ENCODE data around the gene RNF146.

RNF146 gene

GRCh38 chr6:127247114-127248096 is 19.3 kb upstream of the RNF146 start:
- no peak for TF ChIP-seq CTCF (IDR thresholded peaks at IDR 0.05; ENCODE audit: low read depth, low read length)
- DNase-seq (ENCODE audit: low read depth in 2 of 2) = no peak
- H3K4me3 ChIP-seq (replicated peaks in 1 of 2; ENCODE audit: low read depth in 2 of 2, low read length in 2 of 2) = no peak overlapping the region

- no peak for DNase-seq (ENCODE audit: low read depth in 2 of 2)
- H3K4me3 ChIP-seq (replicated peaks in 1 of 2; ENCODE audit: low read depth in 2 of 2, low read length in 2 of 2) = no peak overlapping the region
- TF ChIP-seq CTCF (IDR thresholded peaks at IDR 0.05; ENCODE audit: low read depth, low read length) = no peak
Measured at GRCh38 chr6:127249621-127250020, 17.0 kb upstream of the RNF146 start.

- DNase-seq (ENCODE audit: low read depth in 2 of 2) = no peak
- no peak for TF ChIP-seq CTCF (IDR thresholded peaks at IDR 0.05; ENCODE audit: low read depth, low read length)
- H3K4me3 ChIP-seq (replicated peaks in 1 of 2; ENCODE audit: low read depth in 2 of 2, low read length in 2 of 2) = no peak overlapping the region
Measured at GRCh38 chr6:127255286-127255685, 11.4 kb upstream of the RNF146 start.

GRCh38 chr6:127262896-127263295 is 3.8 kb upstream of the RNF146 start:
- no peak for TF ChIP-seq CTCF (IDR thresholded peaks at IDR 0.05; ENCODE audit: low read depth, low read length)
- H3K4me3 ChIP-seq (replicated peaks in 1 of 2; ENCODE audit: low read depth in 2 of 2, low read length in 2 of 2) = no peak overlapping the region
- DNase-seq (ENCODE audit: low read depth in 2 of 2) = no peak

GRCh38 chr6:127263481-127263880 is 3.2 kb upstream of the RNF146 start:
- no peak for TF ChIP-seq CTCF (IDR thresholded peaks at IDR 0.05; ENCODE audit: low read depth, low read length)
- DNase-seq (ENCODE audit: low read depth in 2 of 2) = no peak
- no peak overlapping the region for H3K4me3 ChIP-seq (replicated peaks in 1 of 2; ENCODE audit: low read depth in 2 of 2, low read length in 2 of 2)

GRCh38 chr6:127266892-127267645 is 405 bp downstream of the RNF146 start:
- peak; percentile 59 to 60 for DNase-seq (ENCODE audit: low read depth in 2 of 2)
- H3K4me3 ChIP-seq (replicated peaks in 1 of 2; ENCODE audit: low read depth in 2 of 2, low read length in 2 of 2) = peak overlapping the region; percentile 81 to 96
- TF ChIP-seq CTCF (IDR thresholded peaks at IDR 0.05; ENCODE audit: low read depth, low read length) = no peak

All from cardiac fibroblast (primary cell).